ENCODE data around the gene SPDYE4.

SPDYE4 gene

DNA sequence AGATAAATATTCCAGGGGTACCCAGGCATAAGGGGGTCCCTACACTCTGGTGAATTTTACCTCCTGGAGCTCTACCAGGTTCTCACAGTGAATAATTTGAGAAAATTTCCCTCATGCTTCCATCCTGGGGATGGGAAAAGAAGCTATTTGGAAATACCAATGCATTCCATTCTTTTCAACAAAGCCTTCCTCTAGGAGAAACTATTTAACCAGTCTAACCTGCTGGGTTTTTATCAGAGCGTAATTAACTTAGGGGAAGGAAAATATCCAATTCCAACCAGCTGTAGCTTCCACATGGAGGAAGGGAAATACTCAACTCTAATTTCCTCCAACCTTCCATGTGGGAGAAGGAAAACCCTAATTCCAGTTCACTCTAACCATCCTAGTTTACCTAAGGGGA, 23.8 kb upstream of the SPDYE4 start:
- DNase-seq, result no peak

DNA sequence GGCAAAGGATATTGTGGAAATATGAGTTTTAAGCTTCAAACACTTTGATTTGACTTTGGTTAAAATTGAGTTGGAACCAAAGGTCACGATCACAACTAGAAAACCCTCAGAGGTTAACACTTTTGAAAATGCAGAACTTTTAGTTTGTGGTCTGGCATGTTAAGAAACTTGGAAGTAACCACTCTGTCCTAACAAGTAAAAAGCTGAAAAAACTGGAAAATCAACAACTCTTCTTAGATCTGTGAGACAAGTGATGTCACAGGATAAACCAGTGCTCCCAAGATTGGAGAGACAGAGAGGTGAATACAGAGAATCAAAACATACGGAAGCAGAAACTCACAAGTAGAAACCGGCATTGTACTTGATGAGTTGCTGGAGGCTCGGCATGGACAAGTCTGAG, 23.4 kb upstream of the SPDYE4 start:
- no peak for DNase-seq

DNA sequence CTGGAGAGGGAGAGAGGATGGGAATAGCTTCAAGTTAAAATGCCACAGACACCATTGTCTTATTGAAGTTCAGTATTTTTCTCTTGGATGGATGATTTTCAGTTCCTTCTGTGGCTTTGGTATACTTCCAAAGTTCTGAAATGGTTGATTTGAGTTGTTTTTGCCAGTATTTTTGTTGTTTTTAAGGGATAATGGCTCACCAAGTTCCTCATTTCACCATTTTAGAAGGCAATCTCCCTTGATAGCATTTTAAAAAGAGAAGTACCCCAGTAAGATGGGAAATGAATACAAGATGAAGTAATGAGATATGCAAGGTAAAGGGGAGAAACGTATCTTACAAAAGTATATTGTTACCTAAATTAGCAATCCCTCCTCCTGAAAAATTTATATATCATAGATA, 18.5 kb upstream of the SPDYE4 start:
- no peak for DNase-seq

DNA sequence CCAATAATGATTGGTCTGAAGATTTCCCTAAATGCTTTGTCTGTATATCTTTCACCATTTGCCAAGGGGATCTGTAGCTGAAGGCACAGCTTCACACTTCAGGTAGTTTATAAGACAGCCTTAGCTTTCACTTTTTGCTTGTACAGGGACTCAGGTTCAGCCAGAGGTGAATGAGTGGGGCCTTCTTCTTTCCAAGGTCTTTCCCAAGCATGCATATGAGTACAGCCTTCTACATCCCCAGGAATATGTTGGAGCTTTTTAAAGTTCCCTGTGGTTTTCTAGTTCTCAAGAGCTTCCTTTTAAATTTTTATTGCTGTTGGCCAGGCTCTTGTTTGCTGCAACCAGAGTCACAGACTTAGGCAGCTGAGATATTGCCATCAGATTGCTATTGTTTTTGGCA, 17.9 kb upstream of the SPDYE4 start:
- no peak for DNase-seq

DNA sequence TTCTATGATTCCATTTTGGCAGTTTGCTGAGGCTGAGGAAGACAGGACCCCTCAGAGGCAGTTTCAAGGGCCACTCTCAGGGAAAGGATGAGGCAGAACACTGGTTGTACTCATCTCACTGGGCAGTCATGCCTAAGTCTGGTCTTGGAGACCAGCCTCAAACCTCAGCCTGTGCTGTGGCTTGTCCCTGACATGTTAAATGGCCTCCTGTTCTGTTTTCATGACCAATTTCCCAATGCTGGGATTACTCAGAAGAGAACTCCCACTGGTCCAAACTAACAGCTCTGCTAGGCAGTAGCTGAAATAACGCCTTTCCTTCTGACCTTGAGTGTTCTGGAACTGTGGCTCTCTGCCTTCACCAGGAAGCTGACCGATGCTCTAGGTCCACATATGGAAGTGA, 8.4 kb upstream of the SPDYE4 start:
- no peak for DNase-seq

DNA sequence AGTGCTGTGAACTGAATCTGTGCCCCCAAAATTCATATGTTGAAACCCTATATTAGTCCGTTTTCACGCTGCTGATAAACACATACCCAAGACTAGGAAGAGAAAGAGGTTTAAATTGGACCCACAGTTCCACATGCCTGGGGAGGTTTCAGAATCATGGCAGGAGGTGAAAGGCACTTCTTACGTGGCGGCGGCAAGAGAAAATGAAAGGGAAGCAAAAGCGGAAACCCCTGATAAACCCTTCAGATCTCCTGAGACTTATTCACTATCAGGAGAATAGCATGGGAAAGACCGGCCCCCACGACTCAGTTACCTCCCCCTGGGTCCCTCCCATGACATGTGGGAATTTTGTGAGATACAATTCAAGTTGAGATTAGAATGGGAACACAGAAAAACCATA, 3.7 kb upstream of the SPDYE4 start:
- no peak for DNase-seq

DNA sequence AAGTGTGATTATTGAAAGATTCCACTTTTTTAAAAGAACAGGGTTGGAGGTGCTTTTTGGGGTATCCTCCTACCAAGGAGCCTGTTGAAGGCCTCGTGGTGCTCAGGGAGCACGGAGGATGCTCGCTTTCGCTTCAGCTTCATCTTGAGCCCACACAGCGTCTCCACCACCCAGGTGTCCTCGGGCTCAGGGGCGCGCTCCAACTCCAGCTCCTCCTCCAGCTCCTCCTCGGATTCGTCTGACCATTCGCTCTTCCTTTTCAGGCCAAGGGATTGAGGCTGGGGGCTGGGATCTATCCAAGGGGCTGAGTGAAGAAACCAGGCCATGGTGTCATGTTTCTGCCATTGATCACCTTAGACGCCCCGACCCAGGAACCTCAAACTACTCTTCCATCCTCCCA, 1.2 kb downstream of the SPDYE4 start:
- DNase-seq, result no peak

DNA sequence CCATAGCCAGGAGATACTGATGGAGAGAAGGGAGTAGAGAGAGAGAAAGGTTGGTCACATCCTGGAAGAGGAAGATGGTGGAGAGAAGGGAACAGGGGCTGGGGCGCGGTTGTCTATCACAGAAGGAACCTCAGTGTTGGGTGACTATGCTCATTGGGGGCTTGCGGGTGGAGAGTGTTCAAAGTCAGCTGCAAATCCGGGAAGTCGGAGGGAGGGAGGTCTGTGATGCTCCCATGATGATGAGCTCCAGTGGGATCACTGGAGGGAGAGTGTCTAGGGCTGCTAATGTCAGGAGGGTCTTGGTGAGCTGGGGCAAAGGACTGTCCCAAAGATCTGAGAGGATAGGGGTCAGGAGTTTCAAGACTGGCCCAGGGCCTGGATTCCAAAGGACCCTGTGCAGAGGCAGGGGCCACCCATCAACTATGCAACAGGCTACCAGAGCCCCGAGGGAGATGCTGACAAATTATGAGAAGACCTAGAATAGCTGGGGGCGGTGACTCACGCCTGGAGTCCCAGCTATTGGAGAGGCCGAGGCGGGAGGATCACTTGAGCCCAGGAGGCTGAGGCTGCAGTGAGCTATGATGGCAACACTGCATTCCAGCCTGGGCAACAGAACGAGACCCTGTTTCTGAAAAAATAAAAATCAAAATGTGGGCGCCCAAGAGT, 2.6 kb downstream of the SPDYE4 start:
- no peak for DNase-seq

DNA sequence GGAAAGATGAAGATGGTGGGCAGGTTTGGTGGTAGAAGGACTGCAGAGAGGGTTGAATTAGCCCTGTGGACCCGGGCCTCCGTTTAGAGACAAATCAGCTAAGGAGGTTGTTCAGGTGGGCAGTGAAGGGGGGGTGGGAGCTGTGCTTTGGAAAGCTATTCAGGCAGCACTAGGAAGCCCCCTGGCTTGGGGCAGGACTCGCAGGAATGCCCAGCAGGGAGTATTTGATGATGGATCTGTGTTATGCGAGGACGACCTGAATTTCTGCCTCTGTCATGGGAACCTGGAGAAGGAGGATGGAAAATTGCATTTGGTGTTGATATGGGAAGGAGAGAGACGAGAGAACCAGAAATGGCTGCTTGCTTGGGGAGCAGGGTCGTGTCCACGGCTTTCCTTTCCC, 3.5 kb downstream of the SPDYE4 start:
- DNase-seq, result no peak

DNA sequence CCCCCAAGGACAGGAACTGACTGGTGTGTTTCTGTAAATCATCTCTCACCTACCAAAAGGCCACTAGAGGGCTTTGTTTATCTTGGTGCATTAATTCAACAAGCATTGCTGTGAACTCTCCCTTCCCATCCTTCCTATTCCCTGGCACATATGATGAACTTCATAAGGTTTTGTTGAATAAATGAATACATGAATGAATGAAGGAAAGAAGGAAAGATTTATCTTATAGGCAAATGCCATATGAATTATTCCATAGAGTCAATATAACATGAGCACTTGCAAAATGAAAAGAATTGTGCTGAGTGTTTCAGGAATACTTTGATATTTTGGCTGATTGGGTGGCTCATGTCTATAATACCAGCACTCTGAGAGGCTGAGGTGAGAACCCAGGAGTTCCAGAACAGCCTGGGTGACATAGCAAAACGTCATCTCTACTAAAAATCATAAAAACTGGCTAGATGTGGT, 4.3 kb downstream of the SPDYE4 start:
- DNase-seq, result peak; percentile 37

DNA sequence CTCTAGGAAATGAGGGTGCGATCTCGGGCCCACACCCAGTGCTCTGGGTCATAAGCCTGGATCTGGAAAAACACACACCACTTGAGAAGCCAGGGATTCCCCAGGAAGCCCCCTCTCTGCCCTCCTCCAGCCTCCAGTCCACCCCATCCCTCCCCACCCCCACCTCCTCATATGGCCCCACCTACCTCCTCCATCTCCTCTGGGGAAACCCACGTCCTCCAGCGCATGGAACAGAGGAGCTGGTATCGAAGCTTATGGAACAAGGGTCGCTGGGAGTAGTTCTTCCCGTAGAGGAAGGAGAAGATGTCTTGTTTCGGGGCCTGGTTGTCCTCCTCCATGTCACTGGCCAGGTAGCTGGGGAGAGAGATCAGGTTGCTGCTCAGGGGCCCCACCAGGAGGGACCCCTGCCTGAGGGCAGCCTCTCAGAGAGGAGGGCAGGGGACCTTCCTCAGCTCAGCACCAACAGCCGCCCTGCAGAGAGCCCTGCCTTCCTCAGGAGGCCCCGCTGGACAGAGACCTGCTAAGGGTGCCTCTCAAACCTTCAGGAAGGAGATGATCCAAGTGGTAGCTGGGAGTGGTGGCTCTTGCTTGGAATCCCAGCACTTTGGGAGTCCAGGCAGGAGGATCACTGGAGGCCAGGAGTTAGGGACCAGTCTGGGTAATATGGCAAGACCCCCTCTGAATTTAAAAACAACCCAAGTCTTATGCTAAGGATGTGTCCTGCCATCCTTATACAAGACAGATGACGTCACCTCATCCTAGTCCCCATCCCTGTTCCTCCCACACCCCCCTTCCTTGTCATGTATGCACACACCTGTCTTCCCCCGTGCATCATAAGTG, 5.0 kb downstream of the SPDYE4 start:
- DNase-seq, result no peak

DNA sequence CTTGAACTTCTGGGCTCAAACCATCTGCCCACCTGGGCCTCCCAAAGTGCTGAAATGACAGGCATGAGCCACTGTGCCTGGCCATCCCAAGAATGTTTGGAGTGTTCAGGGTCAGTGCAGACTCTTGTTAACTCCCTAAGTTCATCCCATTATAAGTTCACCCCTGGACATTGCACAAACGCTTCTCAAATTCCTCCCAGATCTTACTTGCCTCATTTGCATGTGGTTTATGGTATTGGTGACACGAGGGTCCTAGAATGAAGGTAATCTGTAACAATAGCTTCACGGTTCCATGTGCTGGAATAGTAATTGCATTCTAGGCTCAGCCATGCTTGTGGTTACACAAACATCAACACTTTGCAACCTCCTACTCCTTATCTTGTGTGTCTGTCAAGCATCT, 8.7 kb downstream of the SPDYE4 start:
- DNase-seq, result no peak

DNA sequence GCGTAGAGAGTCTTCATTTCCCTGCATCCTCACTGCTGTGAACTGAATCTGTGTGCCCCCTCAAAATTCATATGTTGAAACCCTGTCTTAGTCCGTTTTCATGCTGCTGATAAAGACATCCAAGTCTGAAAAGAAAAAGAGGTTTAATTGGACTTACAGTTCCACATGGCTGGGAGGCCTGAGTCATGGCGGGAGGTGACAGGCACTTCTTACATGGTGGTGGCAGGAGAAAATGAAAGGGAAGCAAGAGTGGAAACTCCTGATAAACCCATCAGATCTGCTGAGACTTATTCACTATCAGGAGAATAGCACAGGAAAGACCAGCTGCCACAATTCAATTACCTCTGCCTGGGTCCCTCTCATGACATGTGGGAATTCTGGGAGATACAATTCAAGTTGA, 10.6 kb downstream of the SPDYE4 start:
- DNase-seq, result no peak

DNA sequence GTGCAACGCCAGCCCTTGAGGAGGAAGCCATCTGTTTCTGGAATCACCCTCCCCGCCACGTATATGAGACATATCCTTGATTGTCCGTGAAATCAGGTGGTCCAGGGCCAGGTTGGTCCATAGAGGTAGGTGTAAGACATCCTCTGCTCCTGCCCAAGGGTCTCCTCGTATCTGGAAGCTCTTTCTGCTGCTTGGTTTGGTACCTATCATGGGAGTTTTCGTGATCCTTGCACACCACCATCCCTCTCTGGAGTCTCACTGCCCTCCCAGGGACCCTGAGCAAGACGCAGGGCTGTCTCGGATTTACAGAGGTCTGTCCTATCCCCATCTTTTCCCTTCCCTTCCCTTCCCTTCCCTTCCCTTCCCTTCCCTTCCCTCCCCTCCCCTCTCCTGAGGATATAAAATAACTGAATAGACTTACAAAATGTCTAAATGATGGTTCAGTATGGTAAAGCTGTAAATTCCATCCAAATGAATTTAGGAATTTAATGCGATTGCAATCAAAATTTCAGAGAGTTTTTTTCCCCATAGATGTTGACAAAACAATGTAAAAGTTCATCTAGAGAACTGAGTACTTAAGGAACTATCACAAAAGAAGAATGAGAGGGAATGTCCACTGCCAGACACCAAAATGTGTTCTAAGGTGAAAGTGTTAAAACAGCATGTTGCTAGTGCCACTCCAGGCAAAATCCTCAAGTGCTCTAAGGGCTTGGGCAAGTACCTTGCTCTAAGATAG, 11.7 kb downstream of the SPDYE4 start:
- no peak for DNase-seq

DNA sequence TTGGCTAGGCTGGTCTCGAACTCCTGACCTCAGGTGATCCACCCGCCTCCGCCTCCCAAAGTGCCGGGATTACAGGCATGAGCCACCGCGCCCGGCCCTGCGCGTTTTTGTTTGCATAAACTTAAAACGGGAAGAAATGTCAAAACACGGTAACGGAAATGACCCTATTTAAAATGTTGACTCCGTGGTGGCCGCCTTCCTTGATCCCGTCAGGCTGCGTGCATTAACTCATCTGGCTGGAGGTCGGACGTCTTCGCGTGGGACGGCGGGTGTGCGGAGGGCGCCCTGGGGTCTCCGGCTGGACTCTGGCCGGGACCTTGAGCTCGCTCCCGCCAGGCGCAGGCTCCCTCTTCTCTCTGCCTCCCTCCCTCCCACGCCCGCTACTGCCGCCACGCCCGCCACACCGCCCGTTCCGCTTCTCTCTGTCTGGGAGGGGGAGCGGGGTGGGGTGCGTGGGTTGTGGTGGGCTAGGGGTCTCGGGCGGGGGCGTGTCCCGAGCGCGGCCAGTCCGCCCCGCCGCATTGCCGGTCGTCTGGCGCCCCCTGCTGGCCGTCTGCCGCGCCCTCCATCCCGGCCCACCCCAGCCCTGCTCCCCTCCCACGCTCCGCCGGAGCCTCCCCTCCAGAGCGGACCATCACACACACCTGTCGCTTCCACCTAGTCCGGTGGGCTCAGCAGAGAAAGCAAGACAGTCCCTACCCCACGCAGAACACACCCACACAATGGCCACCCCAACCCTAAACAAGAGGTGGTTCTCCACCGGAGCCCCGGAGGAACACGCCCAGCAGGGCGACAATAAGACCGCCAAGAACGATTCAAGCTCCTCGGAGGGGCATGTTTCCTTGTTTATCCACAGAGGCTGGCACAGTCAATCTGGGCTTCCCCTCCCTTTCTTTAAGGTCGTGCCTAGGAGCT, 12.5 kb downstream of the SPDYE4 start:
- no peak for DNase-seq

DNA sequence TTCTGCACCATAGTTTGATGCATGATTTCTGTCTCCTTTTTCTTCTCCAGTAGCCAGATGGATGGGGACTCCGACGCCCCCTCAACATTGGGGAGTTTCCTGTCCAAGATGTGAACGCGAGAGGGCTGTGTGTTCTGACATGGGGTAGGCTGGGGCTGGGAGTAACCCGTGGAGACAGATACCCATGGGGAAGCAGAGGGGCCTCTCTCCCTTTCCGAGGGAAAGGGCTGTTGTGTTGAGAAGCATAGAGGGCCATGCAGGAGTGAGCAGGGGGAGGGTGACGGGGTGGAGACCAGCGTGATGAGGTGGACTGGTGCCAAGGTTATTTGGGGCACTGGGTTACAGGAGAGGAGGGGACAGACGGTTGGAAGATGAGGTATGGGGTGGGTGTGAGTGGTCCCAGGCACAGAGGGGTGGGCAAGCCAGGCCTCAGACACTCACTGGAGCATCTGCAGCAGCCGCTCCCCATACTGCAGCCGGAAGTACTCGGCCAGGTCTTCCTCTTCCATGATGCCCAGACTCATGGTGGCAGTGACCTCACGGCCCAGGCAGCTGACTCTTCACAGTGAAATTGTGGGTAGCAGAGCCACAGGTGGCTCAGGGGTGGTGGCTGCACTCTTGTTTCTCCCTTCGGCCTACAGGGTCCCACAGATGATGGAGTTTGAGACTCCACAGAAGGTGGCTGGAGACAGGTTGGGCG, 14.1 kb downstream of the SPDYE4 start:
- DNase-seq, result no peak

DNA sequence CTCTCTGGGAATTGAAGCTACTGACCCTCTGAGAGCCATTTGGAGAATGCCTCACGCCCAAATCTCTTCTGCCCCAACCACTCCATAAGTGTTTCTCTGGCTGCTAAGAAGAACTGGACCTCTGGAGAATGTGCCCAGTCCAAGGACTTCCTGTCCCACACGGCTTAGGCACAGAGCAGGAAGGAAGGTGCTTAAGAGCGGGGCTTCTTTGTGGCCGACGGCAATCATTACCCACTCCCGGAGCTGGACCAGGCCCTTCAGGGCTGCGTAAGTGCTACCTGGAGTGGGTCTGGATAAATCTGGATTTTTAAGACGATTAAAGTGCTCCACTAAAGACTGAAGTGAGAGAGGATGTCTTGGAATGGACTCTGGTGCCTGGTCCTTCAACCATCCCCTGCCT, 15.5 kb downstream of the SPDYE4 start:
- no peak for DNase-seq

DNA sequence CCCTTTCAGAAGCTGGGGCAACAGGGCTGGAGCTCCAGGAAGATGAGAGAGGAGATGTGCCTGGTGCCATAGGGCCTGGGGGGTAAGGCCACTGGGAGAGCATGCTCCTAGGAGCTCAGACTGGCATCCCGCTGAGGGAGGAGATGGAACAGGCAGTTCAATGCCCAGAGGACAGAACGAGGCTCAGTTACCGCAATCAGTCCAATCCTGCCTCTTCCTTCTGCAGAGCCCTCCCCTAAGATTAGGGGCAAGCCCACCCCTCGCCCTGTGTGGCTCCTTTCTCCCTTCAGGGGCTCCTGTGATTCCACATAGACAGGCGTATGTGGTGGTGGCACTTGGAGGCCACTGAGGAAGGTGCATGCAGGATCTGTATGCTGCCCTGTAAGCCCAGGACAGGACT, 16.1 kb downstream of the SPDYE4 start:
- no peak for DNase-seq

DNA sequence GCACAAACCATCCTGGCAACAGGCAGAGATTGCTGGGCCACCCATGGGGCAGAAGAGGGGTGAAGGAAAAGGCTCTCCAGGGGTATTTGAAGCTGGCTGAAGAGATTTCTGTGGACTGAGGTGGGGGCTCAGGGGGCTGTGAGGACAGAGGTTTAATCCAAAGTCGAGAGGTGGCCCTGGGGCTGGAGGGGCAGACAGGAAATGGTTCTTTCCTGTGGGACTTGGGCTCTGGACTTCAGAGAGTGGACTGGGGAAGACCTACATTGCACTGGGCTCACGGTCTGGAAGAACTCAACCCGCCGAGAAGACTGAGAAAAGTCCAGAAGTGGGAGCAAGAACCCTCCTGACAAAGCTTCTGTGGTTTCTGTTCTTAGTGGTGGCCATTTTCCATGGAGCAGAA, 16.6 kb downstream of the SPDYE4 start:
- no peak for DNase-seq

DNA sequence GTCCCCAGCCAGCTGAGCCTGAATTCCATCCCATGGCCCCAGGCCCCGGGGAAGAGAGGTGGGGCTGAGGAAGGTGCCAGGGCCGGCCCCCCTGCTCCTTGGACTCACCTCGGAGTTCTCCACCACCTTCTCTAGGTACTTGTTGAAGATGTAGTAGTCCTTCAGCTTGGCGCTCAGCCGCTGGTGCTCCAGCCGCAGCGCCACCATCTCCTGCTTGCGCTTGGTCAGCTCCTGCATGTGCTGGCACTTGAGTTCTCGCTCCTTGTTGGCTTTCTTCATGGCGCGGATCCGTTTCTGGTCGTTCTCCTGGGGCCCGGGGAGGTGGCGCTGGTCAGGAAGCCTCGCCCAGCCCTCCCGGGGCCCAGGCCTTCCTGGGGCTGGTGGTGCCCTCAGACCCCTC, 17.0 kb downstream of the SPDYE4 start:
- no peak for DNase-seq

DNA sequence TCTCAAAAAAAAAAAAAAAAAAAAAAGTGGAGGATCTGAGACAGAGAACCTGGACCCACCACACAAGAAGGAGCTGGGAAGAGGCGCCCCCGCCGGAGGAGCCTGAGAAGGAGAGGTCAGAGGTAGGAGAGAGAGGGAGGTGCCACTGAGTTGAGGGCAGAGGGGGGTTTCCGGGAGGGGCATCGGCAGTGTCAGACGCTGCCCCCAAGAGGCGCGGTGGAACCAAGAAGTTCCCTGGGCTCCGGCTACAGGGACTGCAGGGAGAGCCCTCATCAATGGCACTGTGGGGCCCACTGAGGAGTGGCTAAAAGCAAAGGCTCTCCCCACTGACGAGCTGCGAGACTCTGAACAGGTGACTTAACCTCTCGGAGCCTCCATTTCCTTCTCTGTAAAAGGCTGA, 17.9 kb downstream of the SPDYE4 start:
- DNase-seq, result no peak

DNA sequence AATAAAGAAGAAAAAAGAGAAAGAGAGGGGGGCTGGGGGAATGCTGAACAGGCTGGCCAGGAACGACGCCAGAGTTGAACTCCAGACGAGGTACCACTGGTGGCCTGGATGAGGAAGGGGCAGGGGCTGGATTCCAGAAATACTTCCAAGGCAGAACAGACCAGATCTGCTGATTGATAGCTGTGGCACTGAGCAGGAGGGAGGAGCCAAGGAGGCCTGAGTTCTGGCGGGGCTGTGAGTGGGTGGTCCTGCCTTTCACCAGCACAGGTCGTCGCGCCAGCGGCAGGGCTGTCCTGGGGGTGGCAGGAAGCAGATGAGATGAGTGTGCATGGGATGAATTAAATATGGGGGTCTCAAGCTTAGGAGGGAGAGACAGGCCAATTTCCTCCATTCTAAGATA, 19.2 kb downstream of the SPDYE4 start:
- no peak for DNase-seq
